Tibial nerve (tissue), 4 donors: Measurements from ENCODE around the gene CADPS2.

Experiments used
- EP300 ChIP-seq, 2 donors: sonication (generic); formaldehyde crosslinking; IDR thresholded peaks; one replicate each; pipeline ENCODE4 v1.6.1; 2017; ENCODE audit warnings: antibody characterized with exemption in 2 of 2, mild to moderate bottlenecking in 1 of 2
- POLR2A ChIP-seq, 2 donors: fragments of 450-650 bp; IDR thresholded peaks; one replicate each; pipeline ENCODE4 v1.6.1; 2017; ENCODE audit warnings: antibody characterized with exemption in 2 of 2, mild to moderate bottlenecking in 2 of 2, moderate library complexity in 2 of 2
- TF ChIP-seq, protein P1 (sequence below), 5 experiments: fragments of 200-600 bp in 3 of 5; fragments of 450-650 bp in 2 of 5; sonication (generic) in 3 of 5; IDR thresholded peaks; one replicate each; pipeline ENCODE4 v1.5.1; 2016 to 2019; ENCODE audit warnings: antibody characterized with exemption in 5 of 5, mild to moderate bottlenecking in 3 of 5, moderate library complexity in 2 of 5

DNA sequence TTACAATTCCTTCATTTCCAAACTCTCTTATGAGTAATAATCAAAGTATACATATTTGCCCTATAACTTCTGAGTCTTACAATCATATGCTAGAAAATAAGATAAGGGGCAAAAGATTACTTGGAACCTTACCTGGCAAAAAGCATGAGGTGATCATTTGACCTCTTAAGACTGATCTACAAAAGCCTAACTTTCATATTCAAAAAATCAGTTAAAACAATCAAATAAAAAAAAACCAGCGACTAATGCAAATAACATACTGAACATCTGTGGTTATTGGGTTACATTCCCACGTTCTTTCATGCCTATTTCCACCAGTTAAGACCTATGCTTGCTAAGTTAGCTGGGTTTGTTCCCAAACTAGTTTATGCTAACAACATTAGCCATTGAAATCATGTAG, 375.0 kb downstream of the CADPS2 start:
- TF ChIP-seq, protein P1, sequence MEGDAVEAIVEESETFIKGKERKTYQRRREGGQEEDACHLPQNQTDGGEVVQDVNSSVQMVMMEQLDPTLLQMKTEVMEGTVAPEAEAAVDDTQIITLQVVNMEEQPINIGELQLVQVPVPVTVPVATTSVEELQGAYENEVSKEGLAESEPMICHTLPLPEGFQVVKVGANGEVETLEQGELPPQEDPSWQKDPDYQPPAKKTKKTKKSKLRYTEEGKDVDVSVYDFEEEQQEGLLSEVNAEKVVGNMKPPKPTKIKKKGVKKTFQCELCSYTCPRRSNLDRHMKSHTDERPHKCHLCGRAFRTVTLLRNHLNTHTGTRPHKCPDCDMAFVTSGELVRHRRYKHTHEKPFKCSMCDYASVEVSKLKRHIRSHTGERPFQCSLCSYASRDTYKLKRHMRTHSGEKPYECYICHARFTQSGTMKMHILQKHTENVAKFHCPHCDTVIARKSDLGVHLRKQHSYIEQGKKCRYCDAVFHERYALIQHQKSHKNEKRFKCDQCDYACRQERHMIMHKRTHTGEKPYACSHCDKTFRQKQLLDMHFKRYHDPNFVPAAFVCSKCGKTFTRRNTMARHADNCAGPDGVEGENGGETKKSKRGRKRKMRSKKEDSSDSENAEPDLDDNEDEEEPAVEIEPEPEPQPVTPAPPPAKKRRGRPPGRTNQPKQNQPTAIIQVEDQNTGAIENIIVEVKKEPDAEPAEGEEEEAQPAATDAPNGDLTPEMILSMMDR (IDR thresholded peaks at IDR 0.05), result no peak
- TF ChIP-seq EP300 (IDR thresholded peaks at IDR 0.05) (no peak), POLR2A (IDR thresholded peaks at IDR 0.05) (no peak)
